HG03066 (cell line): ENCODE results near the gene C2CD2L.
A peak's percentile ranks its signal among the peaks of the same experiment; 100 is the strongest.
"Not testable (repeated sequence)": the region's sequence is repeated elsewhere in the genome, so short reads cannot be mapped to it uniquely, and the experiment has no call there.

ENCODE experiments used
- ATAC-seq: cut with Tn5 transposase; IDR thresholded peaks from one replicate; pipeline ENCODE4 v1.9.1; 2021; ENCODE audit warnings: low read depth; ENCODE audit not compliant: unreplicated experiment

The C2CD2L gene

GRCh38 chr11:119092880-119093842 lies 14.0 kb upstream of the C2CD2L start:
- ATAC-seq: no peak

GRCh38 chr11:119093942-119094815 lies 13.0 kb upstream of the C2CD2L start:
- ATAC-seq: peak; percentile 4

- ATAC-seq: peak; percentile 41
Observed at GRCh38 chr11:119094816-119095065, 12.4 kb upstream of the C2CD2L start.

GRCh38 chr11:119095066-119095880 lies 11.9 kb upstream of the C2CD2L start:
- ATAC-seq: peak; percentile 78

GRCh38 chr11:119099711-119100110 lies 7.4 kb upstream of the C2CD2L start:
- no peak for ATAC-seq

GRCh38 chr11:119100246-119100970 lies 6.7 kb upstream of the C2CD2L start:
- no peak for ATAC-seq

GRCh38 chr11:119100994-119101758 lies 6.0 kb upstream of the C2CD2L start:
- ATAC-seq: peak; percentile 19

- ATAC-seq: peak; percentile 72
Observed at GRCh38 chr11:119101759-119102423, 5.3 kb upstream of the C2CD2L start, which contains the start of gene DPAGT1. TSS of gene DPAGT1 (minus strand) at chr11:119101853. CDS start at chr11:119101655, 198 bp downstream.

- ATAC-seq: not testable (repeated sequence)
Observed at GRCh38 chr11:119103161-119103664, 3.9 kb upstream of the C2CD2L start.

GRCh38 chr11:119103793-119104192 lies 3.4 kb upstream of the C2CD2L start:
- no peak for ATAC-seq

GRCh38 chr11:119107538-119108145 lies 498 bp downstream of the C2CD2L start:
- peak; percentile 26 for ATAC-seq

GRCh38 chr11:119108146-119108856 lies 1.2 kb downstream of the C2CD2L start:
- no peak for ATAC-seq

GRCh38 chr11:119108857-119109221 lies 1.7 kb downstream of the C2CD2L start:
- no peak for ATAC-seq

- ATAC-seq: no peak
Observed at GRCh38 chr11:119109843-119110242, 2.7 kb downstream of the C2CD2L start.

- no peak for ATAC-seq
Observed at GRCh38 chr11:119110439-119110838, 3.3 kb downstream of the C2CD2L start.

GRCh38 chr11:119111361-119111925 lies 4.3 kb downstream of the C2CD2L start:
- ATAC-seq: no peak
